ENCODE results near the gene ARPC5.

ARPC5 gene

DNA sequence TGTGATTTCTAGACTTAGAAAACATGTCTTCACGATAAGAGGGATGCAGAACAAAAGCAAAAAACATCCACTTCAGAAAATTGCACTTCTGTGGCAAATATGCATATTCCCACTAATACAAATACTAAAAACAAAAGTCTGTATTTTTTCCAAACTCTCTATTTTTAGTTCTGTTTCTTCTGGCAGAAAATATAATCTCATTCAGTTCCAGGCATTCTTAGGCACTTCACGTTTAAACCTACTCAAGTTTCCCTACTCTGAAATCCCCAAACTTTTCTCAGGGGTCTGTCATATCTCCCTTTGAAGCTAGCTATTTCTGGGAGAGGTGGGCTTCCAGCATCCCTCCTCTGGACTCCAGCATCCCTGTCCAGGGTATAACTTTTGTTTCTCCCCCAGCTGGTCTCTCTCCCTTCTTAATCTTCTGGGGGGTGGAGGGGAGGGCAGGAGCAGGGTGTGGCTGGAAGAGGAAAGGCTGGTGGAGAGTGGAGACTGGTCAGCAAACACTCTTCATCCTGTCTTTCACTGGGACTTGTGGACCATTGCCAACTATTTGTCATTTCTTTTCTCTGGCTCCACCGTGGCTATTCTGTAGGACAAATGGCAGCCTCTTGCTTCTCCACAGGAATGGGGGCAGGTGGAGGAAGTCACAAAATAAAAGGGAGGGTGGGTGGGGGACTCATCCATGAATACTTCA, 25.7 kb downstream of the ARPC5 start:
- DNase-seq = no peak

DNA sequence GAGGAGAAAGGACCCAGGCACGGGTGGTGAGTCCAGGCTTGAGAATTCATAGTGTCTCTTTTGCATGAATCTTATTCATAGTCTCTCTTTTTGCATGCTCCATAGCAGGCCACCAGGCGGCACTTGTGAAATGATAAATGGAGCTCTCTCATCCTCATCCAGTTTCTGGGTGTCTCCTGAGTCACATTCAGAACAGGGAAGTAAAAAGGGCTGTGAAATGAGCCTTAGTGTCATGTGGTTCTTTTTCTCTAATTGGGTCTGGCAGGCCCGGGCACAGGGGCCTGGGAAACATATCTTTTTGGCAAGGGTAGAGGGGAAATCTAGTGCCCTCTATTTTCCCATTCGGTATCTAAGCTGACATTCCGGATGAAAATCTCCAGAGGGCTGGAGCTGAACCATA, 26.3 kb downstream of the ARPC5 start:
- DNase-seq = no peak

GRCh38 chr1:183607322-183607980, 28.1 kb downstream of the ARPC5 start:
- no peak for DNase-seq

DNA sequence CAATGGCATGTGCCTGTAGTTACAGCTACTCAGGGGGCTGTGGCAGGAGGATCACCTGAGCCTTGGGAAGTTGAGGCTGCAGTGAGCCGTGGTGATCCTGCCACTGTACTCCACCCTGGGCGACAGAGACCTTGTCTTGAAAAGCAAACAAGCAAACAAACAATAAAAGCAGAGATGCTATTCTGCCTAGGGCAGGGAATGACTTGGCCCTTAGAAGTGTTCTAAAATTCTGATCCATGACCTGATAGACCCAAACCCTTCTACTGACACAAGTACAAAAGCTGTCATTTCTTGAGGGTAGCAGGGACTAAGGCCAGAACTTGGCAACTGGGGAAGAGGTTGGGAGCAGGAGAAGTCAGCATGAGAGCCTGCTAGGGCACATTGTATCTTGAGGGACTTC, 29.7 kb downstream of the ARPC5 start:
- DNase-seq = no peak

DNA sequence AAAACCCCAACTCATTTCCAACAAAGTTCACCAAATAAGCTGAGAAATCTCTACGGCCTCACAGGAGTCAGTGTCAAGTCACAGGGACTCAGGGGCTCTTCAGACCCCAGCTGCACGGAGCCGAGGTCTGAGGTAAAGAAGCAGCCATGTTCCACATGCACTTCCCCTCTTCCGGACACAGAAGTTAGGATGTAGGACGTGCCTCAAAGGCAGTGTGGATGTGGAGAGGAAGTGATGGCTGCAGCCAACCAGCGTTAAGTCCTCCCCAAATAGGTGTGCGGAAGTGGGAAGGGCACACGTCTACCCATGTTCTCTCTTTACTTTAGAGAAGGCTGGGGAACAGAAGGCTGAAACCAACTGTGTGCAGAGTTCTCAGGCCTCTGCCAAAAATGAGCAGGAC, 30.8 kb downstream of the ARPC5 start:
- no peak for DNase-seq

- no peak for DNase-seq
Measured at GRCh38 chr1:183604038-183604808, 31.4 kb downstream of the ARPC5 start.

- no peak for DNase-seq
Measured at GRCh38 chr1:183602510-183602909, 33.1 kb downstream of the ARPC5 start.

GRCh38 chr1:183600634-183601033, 34.9 kb downstream of the ARPC5 start:
- DNase-seq = no peak

DNA sequence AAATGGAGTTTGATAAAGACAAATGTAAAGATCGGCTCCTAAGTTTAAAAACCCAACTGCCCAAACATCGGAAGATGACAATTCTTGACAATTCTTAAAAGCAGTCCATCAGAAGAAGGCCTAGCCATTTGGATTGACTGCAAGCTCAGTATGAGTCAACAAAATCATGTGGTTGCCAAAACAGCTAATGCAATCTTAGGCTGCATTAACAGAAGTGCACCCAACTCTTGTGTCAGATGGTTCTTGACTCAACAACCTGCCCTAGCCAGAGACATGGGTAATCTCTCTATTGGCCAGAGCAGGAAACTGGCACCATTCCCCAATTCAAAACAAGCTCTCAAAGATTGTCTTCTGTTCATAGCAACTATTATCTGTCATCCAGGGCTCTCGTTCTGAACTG, 35.4 kb downstream of the ARPC5 start:
- DNase-seq = no peak

DNA sequence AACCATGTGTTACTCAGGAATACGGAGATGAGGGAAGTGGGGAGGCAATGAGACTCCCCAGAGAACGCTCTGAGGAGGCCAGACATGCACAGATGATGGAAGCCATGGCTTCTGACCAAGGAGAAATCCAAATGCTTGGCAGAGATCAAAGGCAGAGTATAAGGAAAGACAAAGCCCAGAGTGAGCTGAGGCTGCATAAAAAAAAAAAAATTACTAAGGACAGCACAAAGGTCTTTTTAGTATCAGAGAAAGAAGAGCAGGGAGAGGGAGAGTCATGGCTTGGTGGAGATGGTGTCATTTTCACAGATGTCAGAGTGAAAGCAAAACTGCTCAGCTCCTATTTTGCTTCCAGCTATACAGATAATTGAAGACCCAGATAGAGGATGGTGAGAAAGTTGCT, 37.2 kb downstream of the ARPC5 start:
- no peak for DNase-seq

GRCh38 chr1:183597656-183598347, 37.8 kb downstream of the ARPC5 start:
- no peak for DNase-seq

- DNase-seq = no peak
Measured at GRCh38 chr1:183596500-183596899, 39.1 kb downstream of the ARPC5 start.

DNA sequence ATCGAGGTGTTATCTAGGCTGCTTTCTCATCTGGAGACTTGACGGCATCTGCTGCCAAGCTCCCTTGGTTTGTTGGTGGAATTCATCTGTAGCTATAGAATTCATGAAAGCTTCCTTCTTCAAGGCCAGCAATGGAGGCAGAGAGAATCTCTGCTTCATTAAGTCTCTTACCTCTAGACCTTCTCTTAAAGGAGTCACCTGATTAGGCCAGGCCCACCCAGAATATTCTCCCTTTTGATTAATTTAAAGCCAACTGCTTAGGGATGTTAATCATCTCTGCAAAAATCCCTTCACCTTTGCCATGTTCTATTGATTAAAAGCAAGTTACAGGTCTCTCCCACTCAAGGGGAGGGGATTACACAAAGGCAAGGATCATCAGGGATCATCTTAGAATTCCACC, 40.0 kb downstream of the ARPC5 start:
- no peak for DNase-seq

DNA sequence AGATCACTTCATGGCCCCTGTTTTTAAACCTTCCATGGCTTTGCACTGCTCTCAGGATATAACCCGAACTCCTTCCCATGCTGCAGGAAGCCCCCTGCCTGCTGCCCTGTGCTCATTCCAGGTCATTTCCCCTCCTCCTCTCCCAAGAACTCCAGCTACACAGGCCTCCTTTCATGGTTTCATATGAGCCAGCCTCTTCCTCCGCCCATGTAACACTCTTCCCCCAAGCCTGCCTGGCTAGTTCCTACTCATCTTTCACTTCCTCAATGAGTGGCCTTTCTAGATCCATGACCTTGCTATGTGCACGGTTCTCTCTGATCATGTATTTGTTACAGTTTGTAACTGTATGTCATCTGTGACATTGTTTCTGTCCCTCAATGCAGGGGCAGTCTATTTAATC, 42.2 kb downstream of the ARPC5 start:
- no peak for DNase-seq

- no peak for DNase-seq
Measured at GRCh38 chr1:183592733-183593132, 42.9 kb downstream of the ARPC5 start.

DNA sequence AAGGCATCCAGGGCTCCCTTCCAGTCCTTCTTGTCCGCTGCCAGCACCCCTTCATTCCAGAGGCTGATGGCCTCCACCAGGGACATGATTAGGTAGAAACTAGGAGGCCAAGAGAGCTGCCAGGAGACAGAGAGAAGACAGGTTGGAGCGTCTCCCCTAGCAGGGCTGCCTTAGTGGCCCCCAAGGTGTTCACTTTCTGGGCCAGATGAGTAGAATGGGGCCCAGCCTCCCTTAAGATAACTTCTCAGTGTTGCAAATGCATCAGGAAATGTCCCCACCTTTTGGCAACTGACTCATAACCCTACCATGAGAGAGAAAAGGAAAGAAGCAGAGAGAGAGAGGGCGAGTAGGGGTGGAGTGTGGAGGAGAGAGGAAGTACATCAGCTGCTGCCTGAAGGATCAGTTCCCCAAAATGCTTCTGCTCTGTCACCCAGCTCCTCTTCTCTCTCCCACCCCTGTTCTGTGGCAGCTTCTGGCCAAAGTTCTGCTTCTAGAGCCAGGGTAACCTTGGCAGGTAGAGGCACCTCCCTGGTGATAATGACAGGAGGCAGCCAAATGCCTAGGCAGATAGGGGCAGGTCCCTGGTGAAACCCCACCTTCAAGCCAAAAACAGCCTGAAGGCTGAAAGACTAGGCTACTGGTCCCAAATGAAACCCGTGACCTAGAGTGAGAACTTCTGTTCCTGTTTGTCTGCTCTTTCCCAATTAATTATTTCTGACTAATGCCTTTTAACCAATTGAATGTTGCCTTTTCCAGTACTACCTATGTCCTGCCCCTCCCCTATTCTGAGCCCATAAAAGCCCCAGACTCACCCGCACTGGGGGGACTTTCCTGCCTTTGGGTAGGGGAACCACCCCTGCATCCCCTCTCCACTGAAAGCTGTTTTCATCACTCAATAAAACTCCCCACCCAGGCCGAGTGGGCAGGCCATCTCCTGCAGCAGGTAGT, 45.1 kb downstream of the ARPC5 start, which contains the start of gene NCF2:
NCF2 (minus strand) TSS at position 216 of the 948 bp plus-strand sequence; CDS start at position 86, 130 bp downstream.
- no peak for DNase-seq

DNA sequence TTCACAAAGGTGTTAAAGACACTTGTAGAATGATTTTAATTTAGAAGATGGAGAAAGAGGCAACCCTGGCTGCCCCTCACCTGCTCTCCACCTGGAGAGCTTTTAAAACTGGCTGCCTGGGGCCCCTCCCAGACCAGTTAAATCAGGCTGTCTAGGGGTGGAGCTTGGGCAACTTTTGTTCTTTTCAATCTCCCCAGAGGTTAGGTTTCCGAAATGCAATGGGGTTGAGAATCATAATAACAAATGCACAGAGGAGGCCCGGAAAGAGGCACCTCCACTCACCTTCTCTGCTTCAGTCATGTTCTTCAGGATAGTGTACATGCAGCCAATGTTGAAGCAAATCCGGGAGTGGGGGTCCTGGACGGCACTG, 45.7 kb downstream of the ARPC5 start:
- no peak for DNase-seq

DNA sequence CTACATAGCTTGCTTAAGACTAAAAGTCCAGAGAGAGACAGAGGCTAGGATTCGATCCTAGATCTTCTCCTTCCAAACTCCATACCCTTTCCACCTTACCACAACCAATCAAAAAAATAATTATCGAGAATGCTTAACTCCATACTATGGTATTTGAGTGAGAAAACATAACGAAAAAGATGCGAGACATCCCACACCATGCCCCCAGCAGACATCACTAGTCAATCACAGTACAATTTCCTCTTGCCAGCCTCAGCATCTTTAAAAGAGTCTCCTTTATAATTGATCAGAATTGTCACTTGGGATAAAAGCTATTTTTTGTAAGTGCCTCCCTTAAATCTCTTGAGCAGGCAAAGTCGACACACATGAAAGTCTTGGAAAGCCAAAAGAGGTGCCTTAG, 46.2 kb downstream of the ARPC5 start:
- DNase-seq = no peak

GRCh38 chr1:183588827-183589226, 46.8 kb downstream of the ARPC5 start:
- no peak for DNase-seq

DNA sequence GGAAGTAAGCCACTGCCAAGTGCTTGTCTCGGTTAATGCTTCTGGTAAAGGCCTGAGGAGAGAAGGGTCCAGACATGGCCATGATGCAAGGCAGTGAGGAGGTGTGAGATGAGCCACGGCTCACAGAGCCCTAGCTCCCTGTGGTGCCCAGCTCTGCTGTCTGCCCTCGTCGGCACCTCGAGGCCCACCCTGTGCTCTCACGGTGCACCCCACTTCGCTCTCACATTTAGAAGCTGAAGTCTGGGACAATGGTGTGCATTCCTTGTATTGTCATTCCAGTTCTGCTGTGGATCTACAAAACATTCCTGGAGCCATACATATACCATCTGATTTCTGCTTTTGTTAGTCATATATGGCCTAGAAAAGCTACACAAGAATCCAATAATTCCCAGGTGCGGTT, 48.7 kb downstream of the ARPC5 start:
- DNase-seq = no peak

DNA sequence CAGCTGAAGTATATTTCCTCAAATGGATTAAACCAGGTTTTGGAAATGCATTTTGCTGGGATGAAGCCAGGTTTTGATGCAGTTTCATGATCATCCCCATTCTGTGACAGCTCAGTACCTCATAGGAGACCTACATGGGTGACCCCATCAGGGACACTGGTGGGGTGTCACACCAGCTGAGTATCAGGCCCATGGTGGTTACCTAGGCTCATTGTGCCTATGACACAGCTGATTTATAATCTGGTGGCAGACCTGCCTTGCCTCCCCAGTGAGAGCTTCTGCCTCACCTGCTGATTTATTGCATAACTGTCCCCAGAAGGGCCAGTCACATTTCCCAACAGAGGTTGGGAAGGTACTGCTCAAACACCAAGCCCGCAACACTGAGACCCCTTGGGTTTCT, 49.1 kb downstream of the ARPC5 start:
- DNase-seq = no peak

- DNase-seq = no peak
Measured at GRCh38 chr1:183585038-183585437, 50.5 kb downstream of the ARPC5 start.

All from activated effector memory CD4-positive, alpha-beta T cell treated with Interleukin-2 at 50 U/mL for 16 hours (primary cell).